GM12891 (cell line): ENCODE results near the gene ADIRF.

Source experiments
- DNase-seq: peaks from one replicate; pipeline ENCODE4 v3.0.0; 2011; ENCODE audit warnings: low spot score; ENCODE audit not compliant: insufficient read length
- FAIRE-seq: peaks from 2 replicates; lab custom pipeline; 2011; peaks lifted over from hg19 to GRCh38; lab: Jason Lieb, UNC
- PAX5 ChIP-seq: IDR thresholded peaks from 2 replicates; pipeline ENCODE4 v1.6.1; 2011; ENCODE audit warnings: low read length, moderate library complexity, mild to moderate bottlenecking; ENCODE audit not compliant: insufficient read depth, severe bottlenecking
- POLR2A ChIP-seq: IDR thresholded peaks from 2 replicates; pipeline ENCODE4 v1.6.1; 2011; ENCODE audit warnings: low read depth, low read length, control low read depth
- POLR2AphosphoS5 ChIP-seq: IDR thresholded peaks from 2 replicates; pipeline ENCODE4 v1.6.1; 2011; ENCODE audit warnings: low read depth, low read length, control low read depth
- POU2F2 ChIP-seq: IDR thresholded peaks from 2 replicates; pipeline ENCODE4 v1.6.1; 2011; ENCODE audit warnings: low read depth, mild to moderate bottlenecking, control low read depth, low read length, moderate library complexity
- SPI1 ChIP-seq: IDR thresholded peaks from 2 replicates; pipeline ENCODE4 v1.6.1; 2011; ENCODE audit warnings: low read depth, low read length, control low read depth
- TAF1 ChIP-seq: IDR thresholded peaks from 2 replicates; pipeline ENCODE4 v1.6.1; 2011; ENCODE audit warnings: low read depth, low read length, control low read depth

The ADIRF gene

GRCh38 chr10:86940677-86941076 lies 27.6 kb upstream of the ADIRF start:
- DNase-seq (no peak), FAIRE-seq (no peak)
- TF ChIP-seq POLR2A (no peak), POU2F2 (no peak), POLR2AphosphoS5 (no peak), TAF1 (no peak), PAX5 (no peak), SPI1 (no peak)

- DNase-seq (no peak), FAIRE-seq (no peak)
- no peak for TF ChIP-seq POLR2AphosphoS5
- TF ChIP-seq POU2F2: no peak
- TF ChIP-seq SPI1: no peak
- TF ChIP-seq TAF1: no peak
- no peak for TF ChIP-seq PAX5
- no peak for TF ChIP-seq POLR2A
Measured at GRCh38 chr10:86941426-86941825, 26.9 kb upstream of the ADIRF start.

DNA sequence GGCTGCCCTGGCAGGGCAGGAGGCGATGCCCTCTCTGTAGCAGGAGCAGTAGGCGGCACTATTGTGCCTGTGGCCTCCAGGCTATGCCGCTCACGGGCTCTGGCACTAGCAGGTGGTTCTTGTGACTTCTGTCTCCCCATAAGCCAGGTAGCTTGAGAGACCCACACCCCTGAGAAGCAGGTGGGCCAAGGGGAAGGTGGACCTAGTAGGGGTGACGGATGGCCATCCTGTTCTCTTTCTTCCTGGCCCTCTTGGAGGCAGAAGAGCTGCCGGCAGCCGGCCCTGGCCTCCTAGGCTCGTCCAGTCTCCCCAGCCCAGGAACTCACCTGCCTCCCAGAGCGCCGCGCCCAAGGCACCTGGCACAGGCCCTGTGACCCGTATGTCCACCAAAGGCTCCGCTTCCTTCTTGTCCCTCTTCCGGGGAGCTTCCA lies 26.3 kb upstream of the ADIRF start:
- FAIRE-seq: no peak
- DNase-seq: no peak
- TF ChIP-seq POLR2AphosphoS5 (no peak), SPI1 (no peak), POLR2A (no peak), POU2F2 (no peak), PAX5 (no peak), TAF1 (no peak)

- no peak for TF ChIP-seq POU2F2
- no peak for TF ChIP-seq TAF1
- TF ChIP-seq POLR2AphosphoS5: no peak
- no peak for FAIRE-seq
- no peak for DNase-seq
Measured at GRCh38 chr10:86942441-86943315, 25.6 kb upstream of the ADIRF start.

DNA sequence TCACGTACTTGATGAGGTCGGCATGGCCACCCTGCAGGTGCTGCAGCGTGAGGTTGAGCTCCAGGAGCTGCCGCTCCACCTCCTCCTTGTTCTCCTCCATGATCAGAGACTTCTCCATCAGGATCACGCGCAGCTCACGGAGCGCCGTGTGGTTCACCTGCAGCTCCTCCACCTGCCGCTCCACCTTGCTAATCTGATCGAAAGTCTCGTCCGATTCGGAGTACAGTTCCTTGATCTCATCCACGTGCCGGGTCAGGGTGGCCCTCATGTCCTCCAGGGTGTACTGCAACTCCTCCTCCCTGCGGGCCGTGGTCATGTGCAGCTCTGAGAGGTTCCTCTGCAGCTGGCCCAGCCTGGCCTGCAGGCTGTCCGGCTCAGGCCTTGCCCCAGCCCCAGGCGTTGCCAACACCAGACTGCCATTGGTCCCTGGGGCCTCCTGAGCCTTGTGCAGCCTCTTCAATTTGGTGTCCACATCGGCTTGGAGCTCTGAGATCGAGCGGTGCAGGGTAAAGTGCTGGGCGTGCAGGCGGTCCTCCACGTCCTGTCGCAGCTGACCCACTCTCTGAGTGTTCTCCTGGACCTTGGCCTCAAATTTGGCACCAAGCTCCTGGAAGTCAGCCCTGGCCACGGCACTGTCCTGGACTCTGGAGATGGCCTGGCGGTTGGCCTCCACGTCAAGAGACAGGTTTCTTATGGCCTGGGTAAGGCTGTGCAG lies 24.8 kb upstream of the ADIRF start:
- FAIRE-seq (no peak), DNase-seq (no peak)
- TF ChIP-seq SPI1 (no peak), PAX5 (no peak), POLR2AphosphoS5 (no peak), TAF1 (no peak), POLR2A (no peak), POU2F2 (no peak)

GRCh38 chr10:86944031-86944419 lies 24.3 kb upstream of the ADIRF start:
- TF ChIP-seq SPI1: no peak
- no peak for TF ChIP-seq PAX5
- no peak for TF ChIP-seq POLR2AphosphoS5
- no peak for TF ChIP-seq POU2F2
- TF ChIP-seq POLR2A: no peak
- no peak for TF ChIP-seq TAF1
- FAIRE-seq: no peak

DNA sequence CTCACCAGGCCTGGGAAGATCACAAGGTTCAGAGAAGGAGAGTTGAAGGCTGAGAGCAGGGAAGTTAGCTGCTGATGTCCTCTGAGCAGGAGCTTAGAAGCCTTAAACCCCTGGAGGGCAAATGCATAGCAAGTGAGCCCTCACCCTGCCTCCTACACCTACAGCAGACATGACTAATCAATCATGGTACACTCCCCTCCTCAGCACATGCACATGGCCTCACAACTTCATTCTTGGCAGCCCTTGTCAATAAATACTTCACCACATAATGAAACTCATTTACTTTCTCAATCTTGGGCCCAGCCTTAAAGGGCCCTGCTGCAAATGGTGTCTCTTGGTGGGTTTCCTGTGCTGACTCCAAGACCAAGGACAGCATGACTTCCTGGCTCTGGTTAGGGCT lies 23.8 kb upstream of the ADIRF start:
- no peak for DNase-seq
- no peak for FAIRE-seq
- no peak for TF ChIP-seq POU2F2
- TF ChIP-seq TAF1: no peak
- TF ChIP-seq POLR2A: no peak
- no peak for TF ChIP-seq PAX5
- no peak for TF ChIP-seq SPI1
- TF ChIP-seq POLR2AphosphoS5: no peak

More at GRCh38 chr10:86944031-86944419, 24.3 kb upstream of the ADIRF start:
- DNase-seq: no peak

DNA sequence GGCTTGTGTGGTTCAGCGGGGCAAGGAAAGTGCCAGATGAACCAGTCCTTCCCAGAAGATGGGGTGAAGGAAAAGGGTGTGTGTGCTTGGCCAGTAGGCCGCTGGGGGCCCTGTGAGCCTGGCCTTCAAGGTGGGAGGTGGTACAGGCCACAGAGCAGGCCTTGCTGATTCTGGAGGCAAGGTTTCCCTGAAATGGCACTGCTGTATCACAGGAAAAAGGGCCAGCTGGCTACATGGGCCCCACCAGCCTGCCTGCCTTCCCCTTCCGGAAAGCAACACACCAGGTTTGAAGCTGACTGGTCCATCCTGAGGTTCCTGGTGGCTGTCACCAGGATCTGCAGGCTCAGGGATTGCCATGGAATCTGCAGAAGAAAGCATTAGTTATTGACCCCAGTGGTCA lies 23.4 kb upstream of the ADIRF start:
- DNase-seq (no peak), FAIRE-seq (no peak)
- TF ChIP-seq TAF1: no peak
- TF ChIP-seq PAX5: no peak
- no peak for TF ChIP-seq POLR2AphosphoS5
- TF ChIP-seq SPI1: no peak
- no peak for TF ChIP-seq POU2F2
- no peak for TF ChIP-seq POLR2A

GRCh38 chr10:86945361-86946212 lies 22.7 kb upstream of the ADIRF start:
- DNase-seq: no peak
- no peak for TF ChIP-seq POLR2A
- TF ChIP-seq PAX5: no peak
- TF ChIP-seq TAF1: no peak
- FAIRE-seq: no peak
